Ishikawa (cell line): ENCODE data around the gene PTGIR.

Experiments used
- CEBPB ChIP-seq: IDR thresholded peaks from 2 replicates; pipeline ENCODE4 v1.6.1; 2012
- CREB1 ChIP-seq: IDR thresholded peaks from 2 replicates; pipeline ENCODE4 v1.6.1; 2012; ENCODE audit warnings: low read depth
- EGR1 ChIP-seq: IDR thresholded peaks from 2 replicates; pipeline ENCODE4 v1.6.1; 2012
- EP300 ChIP-seq: IDR thresholded peaks from 2 replicates; pipeline ENCODE4 v1.6.1; 2012; ENCODE audit warnings: borderline replicate concordance
- MAX ChIP-seq: IDR thresholded peaks from 2 replicates; pipeline ENCODE4 v1.6.1; 2012
- NFIC ChIP-seq: IDR thresholded peaks from 2 replicates; pipeline ENCODE4 v1.6.1; 2012
- RAD21 ChIP-seq: IDR thresholded peaks from 2 replicates; pipeline ENCODE4 v1.6.1; 2012; ENCODE audit warnings: low read depth
- TAF1 ChIP-seq: IDR thresholded peaks from 2 replicates; pipeline ENCODE4 v1.6.1; 2012; ENCODE audit warnings: low read depth, mild to moderate bottlenecking
- TCF12 ChIP-seq: IDR thresholded peaks from 2 replicates; pipeline ENCODE4 v1.6.1; 2012; ENCODE audit warnings: low read depth
- TEAD4 ChIP-seq: IDR thresholded peaks from 2 replicates; pipeline ENCODE4 v1.6.1; 2012
- USF1 ChIP-seq: IDR thresholded peaks from 2 replicates; pipeline ENCODE4 v1.6.1; 2012
- YY1 ChIP-seq: IDR thresholded peaks from 2 replicates; pipeline ENCODE4 v1.6.1; 2012; ENCODE audit warnings: low read depth
- ZBTB7A ChIP-seq: IDR thresholded peaks from 2 replicates; pipeline ENCODE4 v1.6.1; 2012; ENCODE audit warnings: low read depth
- TF ChIP-seq, protein P1 (sequence below): IDR thresholded peaks from 2 replicates; pipeline ENCODE4 v1.6.1; 2012; ENCODE audit warnings: low read depth, mild to moderate bottlenecking

Gene PTGIR

DNA sequence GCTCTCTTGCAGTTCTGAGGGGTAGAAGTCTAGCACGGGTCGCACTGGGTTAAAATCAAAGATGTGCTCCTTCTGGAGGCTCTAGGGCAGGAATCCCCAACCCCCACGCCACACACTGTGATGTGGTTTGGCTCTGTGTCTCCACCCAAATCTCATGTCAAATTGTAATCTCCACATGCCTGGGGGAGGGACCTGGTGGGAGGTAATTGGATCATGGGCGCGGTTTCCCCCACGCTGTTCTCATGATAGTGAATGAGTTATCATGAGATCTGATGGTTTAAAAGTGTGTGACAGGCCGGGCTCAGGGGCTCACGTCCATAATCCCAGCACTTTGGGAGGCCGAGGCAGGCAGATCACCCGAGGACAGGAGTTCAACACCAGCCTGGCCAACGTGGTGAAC, 50.4 kb downstream of the PTGIR start:
- TF ChIP-seq RAD21 (no peak), YY1 (no peak), MAX (no peak), TCF12 (no peak), EP300 (no peak), CEBPB (no peak), TEAD4 (no peak), USF1 (no peak), CREB1 (no peak), EGR1 (no peak), ZBTB7A (no peak), TAF1 (no peak), NFIC (no peak)
- TF ChIP-seq, protein P1, sequence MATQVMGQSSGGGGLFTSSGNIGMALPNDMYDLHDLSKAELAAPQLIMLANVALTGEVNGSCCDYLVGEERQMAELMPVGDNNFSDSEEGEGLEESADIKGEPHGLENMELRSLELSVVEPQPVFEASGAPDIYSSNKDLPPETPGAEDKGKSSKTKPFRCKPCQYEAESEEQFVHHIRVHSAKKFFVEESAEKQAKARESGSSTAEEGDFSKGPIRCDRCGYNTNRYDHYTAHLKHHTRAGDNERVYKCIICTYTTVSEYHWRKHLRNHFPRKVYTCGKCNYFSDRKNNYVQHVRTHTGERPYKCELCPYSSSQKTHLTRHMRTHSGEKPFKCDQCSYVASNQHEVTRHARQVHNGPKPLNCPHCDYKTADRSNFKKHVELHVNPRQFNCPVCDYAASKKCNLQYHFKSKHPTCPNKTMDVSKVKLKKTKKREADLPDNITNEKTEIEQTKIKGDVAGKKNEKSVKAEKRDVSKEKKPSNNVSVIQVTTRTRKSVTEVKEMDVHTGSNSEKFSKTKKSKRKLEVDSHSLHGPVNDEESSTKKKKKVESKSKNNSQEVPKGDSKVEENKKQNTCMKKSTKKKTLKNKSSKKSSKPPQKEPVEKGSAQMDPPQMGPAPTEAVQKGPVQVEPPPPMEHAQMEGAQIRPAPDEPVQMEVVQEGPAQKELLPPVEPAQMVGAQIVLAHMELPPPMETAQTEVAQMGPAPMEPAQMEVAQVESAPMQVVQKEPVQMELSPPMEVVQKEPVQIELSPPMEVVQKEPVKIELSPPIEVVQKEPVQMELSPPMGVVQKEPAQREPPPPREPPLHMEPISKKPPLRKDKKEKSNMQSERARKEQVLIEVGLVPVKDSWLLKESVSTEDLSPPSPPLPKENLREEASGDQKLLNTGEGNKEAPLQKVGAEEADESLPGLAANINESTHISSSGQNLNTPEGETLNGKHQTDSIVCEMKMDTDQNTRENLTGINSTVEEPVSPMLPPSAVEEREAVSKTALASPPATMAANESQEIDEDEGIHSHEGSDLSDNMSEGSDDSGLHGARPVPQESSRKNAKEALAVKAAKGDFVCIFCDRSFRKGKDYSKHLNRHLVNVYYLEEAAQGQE: no peak

DNA sequence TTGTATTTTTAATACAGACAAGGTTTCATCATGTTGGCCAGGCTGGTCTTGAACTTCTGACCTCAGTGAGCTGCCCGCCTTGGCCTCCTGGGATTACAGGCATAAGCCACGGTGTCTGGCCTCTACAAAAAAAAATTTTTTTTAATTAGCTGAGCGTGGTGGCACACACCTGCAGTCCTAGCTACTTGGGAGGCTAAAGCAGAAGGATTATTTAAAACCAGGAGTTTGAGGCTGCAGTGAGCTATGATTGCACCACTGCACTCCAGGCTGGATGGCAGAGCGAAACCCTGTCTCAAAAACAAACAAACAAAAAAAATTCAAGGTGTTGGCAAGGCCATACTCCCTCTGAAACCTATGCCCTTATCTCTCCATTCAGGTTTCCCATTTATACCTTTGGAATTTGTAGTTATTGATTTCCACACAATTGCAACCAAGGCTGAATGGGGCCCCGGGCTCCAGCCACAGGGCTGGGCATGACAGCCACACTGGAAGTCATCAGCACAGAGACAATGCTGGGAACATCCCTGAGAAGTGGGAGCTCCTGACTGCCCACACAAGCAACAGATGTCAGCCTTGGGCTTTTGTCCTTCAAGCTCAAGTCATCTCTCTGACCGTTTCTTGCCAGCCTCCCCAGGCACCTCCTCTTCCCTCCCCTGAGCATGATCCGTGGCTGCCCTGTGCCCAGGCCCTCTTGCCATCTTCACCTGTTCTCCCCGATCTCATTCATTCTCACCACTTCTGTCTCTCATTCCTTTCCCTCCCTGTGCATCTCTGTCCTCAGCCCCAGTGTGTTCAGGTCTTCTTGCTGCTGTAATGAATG, 51.0 kb downstream of the PTGIR start:
- TF ChIP-seq CEBPB (no peak), CREB1 (no peak), ZBTB7A (no peak), EP300 (no peak), EGR1 (no peak), YY1 (no peak), NFIC (no peak), RAD21 (no peak), TCF12 (no peak), USF1 (no peak), TEAD4 (no peak), TAF1 (no peak)
- TF ChIP-seq, protein P1: no peak

- 0 out of 2 replicates have a peak, but pooled peaks have one; percentile 5 for TF ChIP-seq RAD21
- no peak for TF ChIP-seq EGR1
Measured at GRCh38 chr19:46571495-46571894, 53.4 kb downstream of the PTGIR start.
